ENCODE results near the gene NPC1.
"Not testable (repeated sequence)": the region's sequence is repeated elsewhere in the genome, so short reads cannot be mapped to it uniquely, and the experiment has no call there.

The NPC1 gene

GRCh38 chr18:23515911-23516546, 70.3 kb downstream of the NPC1 start:
- DNase-seq: peak; percentile 69

DNA sequence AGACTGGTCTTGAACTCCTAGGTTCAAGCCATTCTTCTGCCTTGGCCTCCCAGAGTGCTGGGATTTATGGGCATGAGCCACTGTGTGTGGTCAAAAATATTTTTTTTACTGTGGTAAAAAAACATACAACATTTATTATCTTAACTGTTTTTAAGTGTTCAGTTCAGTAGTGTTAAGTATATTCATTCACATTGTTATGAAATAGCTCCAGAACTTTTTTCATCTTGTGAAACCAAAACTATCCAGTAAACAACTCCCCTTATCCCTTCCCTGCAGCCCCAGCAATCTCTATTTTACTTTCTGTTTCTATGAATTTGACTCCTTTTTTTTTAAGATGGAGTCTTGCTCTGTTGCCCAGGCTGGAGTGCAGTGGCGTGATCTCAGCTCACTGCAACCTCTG, 73.7 kb downstream of the NPC1 start:
- no peak for DNase-seq

- not testable (repeated sequence) for DNase-seq
These were observed 74.1 kb downstream of the NPC1 start for GRCh38 chr18:23512216-23512615.

GRCh38 chr18:23510923-23511322, 75.4 kb downstream of the NPC1 start:
- DNase-seq: not testable (repeated sequence)

DNA sequence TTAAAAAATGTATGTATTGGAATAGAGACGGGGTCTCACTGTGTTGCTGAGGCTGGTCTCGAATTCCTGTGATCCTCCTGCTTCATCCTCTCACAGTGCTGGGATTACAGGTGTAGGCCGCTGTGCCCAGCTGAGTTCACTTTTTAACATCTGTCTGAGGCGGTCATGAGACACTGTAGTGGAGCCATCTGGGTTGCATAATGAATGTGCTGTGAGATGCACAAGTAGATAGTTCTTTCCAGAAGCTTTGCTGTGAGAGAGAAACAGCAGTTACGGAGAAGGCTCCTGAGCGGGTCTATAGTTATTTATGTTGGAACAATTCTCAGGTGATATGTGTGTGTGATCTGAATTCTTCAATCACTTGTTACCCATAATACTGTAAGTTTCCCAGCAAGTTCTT, 79.9 kb downstream of the NPC1 start:
- DNase-seq: no peak

DNA sequence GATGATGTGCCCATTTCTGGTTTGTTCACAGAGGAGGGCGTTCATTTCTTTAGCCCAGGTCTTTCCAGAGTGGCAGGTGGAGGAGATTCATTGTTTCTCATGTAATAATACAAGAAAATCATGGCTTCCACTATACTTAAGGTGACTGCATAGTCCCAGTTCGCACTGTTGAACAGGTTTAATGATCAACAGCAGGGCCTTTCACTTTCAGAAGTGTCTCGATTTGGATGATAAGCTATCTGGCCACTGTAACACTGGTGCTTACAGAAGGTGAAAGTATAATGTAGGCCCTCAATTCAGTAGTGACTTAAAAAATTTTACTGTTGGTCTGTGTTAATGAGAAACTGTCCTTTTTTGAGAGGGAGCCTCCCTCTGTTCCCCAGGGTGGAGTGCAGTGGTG, 81.6 kb downstream of the NPC1 start:
- no peak for DNase-seq

GRCh38 chr18:23503963-23504344, 82.4 kb downstream of the NPC1 start:
- no peak for DNase-seq

DNA sequence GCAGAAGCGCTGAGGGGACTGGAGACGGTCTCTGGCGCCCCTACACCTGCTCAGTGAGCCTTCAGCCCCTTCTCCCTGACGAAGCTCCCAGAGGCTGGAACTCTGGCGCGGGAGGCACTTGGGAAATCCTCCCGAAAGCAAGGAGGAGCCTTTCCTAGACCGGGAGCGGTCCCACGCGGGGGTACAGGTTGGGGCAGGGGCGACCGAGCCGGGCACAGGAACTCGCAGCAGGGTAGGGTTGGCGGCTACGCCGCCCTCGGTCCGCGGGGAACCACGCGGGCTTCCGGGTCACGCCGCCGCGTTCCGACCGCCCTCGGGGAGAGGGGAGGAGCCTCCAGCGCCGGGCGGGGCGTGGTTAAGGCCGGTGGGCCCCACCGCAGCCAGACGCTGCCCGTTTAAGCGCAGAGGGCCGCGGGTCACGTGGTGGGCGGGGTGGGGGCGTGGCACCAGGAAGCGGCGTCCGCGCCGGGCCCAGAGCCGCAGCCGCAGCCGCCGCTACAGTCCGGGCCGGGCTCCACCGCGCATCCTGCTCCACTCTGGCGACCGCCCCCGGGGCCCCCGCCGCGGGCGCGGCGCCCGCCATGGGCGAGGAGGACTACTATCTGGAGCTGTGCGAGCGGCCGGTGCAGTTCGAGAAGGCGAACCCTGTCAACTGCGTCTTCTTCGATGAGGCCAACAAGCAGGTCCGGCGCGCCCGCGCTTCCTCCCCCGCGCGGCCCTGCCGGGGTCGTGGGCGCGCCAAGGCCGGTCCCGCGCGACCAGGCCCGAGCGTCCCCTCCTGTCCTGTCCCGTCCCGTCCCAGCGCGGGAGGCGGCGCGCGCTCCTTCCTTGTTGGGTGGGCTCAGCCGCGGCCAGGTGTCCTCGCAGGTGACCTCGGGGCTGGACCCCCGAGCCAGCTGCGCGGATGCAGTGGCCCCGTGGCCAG, 83.0 kb downstream of the NPC1 start, which contains the start of gene RMC1:
TSS of gene RMC1 (plus strand) at position 474 of the 925 bp plus-strand sequence. CDS start at position 582, 108 bp downstream.
- peak; percentile 95 for DNase-seq

GRCh38 chr18:23502516-23503037, 83.7 kb downstream of the NPC1 start:
- DNase-seq: no peak

DNA sequence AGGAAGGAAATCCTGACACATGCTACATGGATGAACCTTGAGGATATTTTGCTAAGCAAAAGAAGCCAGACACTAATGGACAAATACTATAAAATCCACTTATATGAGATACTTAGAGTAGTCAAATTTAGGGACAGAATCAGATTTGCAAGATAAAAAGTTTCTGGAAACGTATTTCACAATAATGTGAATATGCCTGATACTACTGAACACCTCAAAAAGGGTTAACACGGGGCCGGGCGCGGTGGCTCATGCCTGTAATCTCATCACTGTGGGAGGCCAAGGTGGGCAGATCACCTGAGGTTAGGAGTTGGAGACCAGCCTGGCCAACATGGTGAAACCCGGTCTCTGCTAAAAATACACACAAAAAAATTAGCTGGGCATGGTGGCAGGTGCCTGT, 84.7 kb downstream of the NPC1 start:
- DNase-seq: no peak

DNA sequence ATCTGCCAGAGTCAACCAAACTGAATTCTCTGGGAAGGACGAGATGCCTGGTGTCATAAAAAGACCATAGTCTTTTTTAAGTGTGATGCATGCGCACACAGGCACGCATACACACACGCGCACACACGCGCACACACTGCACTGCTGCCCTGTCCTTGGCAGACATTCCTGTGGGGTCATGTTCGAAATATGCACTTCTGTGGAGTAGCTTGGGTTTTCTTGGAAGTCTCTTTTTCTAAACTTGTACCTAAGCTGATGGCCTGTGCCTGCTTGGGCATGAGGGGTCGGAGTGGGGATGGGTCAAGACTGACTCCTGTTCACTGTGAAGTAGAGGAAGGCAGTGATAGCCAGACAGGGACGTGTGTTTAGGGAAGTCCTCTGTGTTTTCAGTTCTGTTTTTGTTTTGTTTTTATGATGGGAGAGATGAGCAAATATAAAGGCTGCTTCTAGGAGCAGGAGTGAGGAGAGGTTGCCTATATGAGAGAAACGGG, 87.0 kb downstream of the NPC1 start:
- no peak for DNase-seq

GRCh38 chr18:23498877-23499276, 87.4 kb downstream of the NPC1 start:
- peak; percentile 33 for DNase-seq

DNA sequence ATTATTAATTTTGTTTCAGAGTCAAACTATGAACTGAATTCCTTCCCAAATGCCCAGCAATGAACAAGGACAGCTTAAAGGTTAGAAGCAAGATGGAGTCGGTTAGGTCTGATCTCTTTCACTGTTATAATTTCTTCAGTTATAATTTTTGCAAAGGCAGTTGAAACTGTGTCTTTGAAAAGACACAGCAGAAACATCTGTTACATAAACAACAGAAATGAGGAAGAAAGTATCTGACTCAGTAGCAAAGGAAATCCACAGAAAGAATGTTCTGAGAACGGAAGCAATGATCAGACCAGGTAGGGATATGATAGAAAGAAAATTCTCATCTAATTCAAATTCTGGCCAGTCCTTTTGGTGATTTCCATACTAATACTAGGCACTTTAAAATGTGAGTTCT, 88.2 kb downstream of the NPC1 start:
- DNase-seq: no peak

GRCh38 chr18:23495723-23496440, 90.4 kb downstream of the NPC1 start:
- no peak for DNase-seq

DNA sequence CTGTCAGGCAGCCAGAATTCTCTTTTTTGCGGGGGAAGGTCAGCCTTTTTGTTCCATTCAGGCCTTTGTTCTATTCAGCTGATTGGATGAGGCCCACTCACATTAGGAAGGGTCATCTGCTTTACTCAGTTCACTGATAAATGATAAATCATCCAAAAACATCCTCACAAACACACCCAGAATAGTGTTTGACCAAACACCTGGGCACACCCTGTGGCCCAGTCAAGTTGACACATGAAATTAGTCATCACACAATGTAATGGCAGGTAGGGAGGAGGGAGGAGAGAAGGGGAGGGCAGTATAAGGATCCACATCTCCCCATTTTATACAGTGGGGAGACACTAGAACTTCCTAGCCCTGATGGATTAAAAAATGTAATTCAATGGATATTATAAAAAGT, 91.3 kb downstream of the NPC1 start:
- no peak for DNase-seq

DNA sequence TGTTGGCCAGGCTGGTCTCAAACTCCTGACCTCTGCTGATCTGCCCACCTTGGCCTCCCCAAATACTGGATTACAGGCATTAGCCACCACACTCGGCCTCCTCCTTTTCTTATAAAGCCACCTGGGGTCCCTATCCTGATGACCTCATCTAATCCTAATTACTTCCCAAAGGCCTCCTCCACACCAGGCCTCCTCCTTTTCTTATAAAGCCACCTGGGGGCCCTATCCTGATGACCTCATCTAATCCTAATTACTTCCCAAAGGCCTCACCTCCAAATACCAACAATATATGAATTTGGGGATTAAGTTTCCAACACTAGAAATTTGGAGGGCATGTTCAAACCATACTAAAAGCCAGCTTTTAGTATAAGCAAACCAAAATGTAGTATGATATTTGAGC, 92.7 kb downstream of the NPC1 start:
- DNase-seq: no peak

DNA sequence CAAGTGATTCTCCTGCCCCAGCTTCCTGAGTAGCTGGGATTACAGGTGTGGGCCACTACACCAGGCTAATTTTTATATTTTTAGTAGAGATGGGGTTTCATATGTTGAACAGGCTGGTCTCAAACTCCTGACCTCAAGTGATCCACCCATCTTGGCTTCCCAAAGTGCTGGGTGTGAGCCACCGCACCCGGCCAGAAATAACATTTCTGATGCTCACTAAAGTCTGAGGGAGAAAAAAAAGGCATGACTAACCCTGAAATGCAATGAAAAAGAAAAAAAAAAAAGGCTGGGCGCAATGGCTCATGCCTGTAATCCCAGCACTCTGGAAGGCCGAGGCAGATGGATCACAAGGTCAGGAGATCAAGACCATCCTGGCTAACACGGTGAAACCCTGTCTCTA, 96.7 kb downstream of the NPC1 start:
- DNase-seq: not testable (repeated sequence)

DNA sequence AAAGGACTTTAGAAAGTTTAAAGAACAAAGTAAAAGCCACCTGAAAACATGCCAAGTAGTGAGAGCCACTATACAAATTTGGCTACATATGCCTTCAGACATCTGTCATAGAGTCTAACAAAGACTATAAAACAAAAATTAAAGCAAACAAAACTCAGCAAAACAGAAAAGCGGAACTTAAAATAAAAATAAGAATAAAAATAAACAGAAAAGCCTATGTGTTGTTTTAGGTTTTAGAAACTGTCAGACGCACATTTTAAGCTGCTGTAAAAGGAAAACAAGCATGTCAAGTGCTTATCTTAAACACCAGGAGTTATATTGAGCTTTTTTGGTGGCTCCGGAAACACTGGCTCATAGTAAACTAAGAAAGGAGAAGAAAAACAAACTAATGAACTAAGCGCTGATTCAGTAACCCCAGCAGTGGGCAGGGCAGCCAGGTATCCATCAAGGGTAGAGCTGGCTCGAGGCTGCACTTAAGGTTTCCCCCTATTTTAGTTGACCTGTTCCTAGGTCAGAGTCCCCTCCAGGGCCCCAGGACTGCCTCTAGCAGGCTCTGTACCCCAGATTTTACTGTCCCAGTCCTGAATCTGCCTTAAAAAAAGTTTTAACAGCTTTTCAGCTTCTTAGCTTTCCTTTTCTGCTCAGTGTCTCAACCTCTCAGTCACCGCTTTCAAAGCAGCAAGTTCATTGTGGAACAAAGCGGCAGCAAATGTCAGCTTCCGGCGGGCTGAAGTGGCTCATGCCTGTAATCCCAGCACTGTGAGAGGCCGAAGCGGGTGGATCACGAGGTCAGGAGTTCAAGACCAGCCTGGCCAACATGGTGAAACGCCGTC, 98.4 kb downstream of the NPC1 start:
- DNase-seq: no peak

GRCh38 chr18:23485386-23485785, 100.9 kb downstream of the NPC1 start:
- DNase-seq: no peak

DNA sequence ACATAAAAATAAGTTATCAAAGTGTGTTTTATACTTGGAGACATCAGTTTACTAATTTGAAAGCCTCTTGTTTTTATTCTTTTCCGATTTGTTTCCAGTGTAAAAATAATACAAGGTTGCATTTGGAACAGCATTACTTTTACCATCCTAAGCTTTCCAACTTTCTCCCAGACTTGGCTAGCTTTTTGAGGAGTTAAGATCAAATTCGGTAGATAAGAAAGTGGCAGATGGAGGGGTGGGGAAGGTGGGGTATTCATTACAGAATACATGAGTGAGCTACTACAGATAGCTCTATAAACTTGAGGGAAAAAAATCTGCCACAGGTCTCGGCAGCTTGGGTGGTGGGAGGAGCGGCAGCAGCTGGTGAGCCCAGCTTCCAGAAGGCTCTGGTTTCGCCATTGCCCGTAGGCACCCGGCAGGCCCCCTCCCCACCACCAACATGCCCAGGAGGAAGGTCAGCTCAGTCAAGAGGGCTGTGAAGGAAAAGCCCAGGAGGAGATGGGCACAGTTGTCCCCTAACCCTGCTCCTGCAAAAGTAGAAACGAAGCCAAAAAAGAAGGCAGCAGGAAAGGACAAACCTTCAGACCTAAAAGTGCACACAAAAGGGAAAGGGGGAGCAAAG, 101.6 kb downstream of the NPC1 start:
- DNase-seq: no peak

Data from right hindlimb (tissue), 1 donor.